Measurements from ENCODE around the gene FZD2. TPM values are rescaled to one million over a fixed set of nuclear protein-coding genes. Genes with fewer than 3 reads are reported as not detected.
A peak's percentile ranks its signal among the peaks of the same experiment; 100 is the strongest.
"Not testable (repeated sequence)": the region's sequence is repeated elsewhere in the genome, so short reads cannot be mapped to it uniquely, and the experiment has no call there.

Gene FZD2
- 10 to 100 TPM in 1 of 2 donors, 1 to 10 TPM in 1; 7.4 to 22.1 TPM for total RNA-seq
- 1 to 10 TPM; 3.9 to 9.8 TPM for polyA plus RNA-seq
- long read RNA-seq, donor 1, transcript FZD2-201 (1 exons, 2,112 nt) = major isoform, 7 of 7 reads
- long read RNA-seq, donor 1, partial matches to known transcripts = 0 of 7 reads
- long read RNA-seq, donor 1, other reads (novel, unspliced or antisense) = 0 of 7 reads
- long read RNA-seq, donor 2, transcript FZD2-201 (1 exons, 2,112 nt) = major isoform, 26 of 26 reads
- long read RNA-seq, donor 2, partial matches to known transcripts = 0 of 26 reads
- long read RNA-seq, donor 2, other reads (novel, unspliced or antisense) = 0 of 26 reads

- Histone ChIP-seq H3K36me3 (ENCODE audit: control insufficient read depth in 1 of 2, insufficient read depth in 2 of 2, low read length in 1 of 2) (no peaks in the 10 kb centered on the region), H3K27me3 (ENCODE audit: control insufficient read depth in 1 of 2, insufficient read depth in 2 of 2, low read length in 1 of 2) (no peaks in the 10 kb centered on the region), H3K4me1 (ENCODE audit: control insufficient read depth in 1 of 2, insufficient read depth in 2 of 2, low read length in 2 of 2) (no peaks in the 10 kb centered on the region), H3K9me3 (ENCODE audit: control insufficient read depth, low read length) (no peaks in the 10 kb centered on the region), H3K27ac (ENCODE audit: low read depth in 1 of 2, low read length in 2 of 2) (peak within 1 kb of the TSS; percentile 65 to 74), H3K4me3 (ENCODE audit: low read length in 2 of 2) (peak within 1 kb of the TSS; percentile 67 to 76)
- DNase-seq = peak; percentile 91 to 94
- 0 to 1% methylated on average over 36 to 49 of the region's 49 CpGs for WGBS, 2 donors
- peak; percentile 92 for ATAC-seq (ENCODE audit: low FRiP score)
- intact Hi-C loops (cut with DNase I) = loop anchor here in 1 of 2 donors (5.0 kb wide), 1 partner anchor 40 kb away; no protein-coding TSS in a partner anchor
These were observed at the start of gene FZD2 for GRCh38 chr17:44556832-44557606. Gene FZD2 (plus strand): TSS chr17:44557484. CDS start chr17:44557689, 205 bp downstream.

DNA sequence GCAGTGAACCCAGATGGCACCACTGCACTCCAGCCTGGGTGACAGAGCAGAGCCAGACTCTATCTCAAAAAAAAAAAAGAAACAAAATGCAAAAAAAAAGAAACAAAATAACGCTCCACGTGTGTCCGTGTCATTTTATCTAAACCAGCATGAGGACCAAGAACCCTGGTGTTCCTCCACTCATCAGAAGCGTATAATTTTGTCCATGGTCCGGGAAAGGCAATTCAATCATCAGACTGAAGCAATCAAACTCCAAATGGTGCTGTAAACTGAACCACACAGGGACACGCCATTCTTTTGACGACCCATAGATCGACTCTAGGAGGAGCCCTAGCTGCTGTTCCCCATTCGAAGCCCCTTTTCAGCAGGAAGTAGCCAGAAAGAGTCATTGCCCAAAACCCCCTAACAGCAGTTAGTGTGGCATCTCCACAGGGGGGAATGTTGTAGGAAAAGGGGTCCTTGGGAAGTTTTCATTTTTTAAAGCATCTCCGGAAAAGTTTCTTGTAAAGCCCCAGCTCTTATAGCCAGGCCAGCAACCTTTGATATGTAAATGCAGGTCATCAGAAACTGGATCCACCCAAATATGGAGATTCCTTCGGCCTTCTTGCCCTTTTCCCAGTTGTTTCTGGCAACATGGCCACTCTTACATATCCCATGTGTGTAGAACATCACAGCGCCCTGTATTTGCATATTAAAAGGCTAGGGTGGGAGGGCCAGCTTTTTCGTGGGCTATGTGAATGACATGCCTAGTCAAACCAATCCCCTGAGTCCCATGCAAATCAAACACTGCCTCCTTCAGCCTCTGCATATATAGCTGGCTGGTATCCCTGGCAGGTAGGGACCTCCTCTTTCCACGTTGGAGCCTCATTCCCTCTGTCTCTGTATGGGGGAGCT lies 45.8 kb upstream of the FZD2 start:
- DNase-seq; H3K27me3 ChIP-seq (ENCODE audit: control insufficient read depth in 1 of 2, insufficient read depth in 2 of 2, low read length in 1 of 2); ATAC-seq (ENCODE audit: low FRiP score); H3K9me3 ChIP-seq (ENCODE audit: control insufficient read depth, low read length); H3K36me3 ChIP-seq (ENCODE audit: control insufficient read depth in 1 of 2, insufficient read depth in 2 of 2, low read length in 1 of 2); H3K4me1 ChIP-seq (ENCODE audit: control insufficient read depth in 1 of 2, insufficient read depth in 2 of 2, low read length in 2 of 2); intact Hi-C loops (cut with DNase I); H3K4me3 ChIP-seq (ENCODE audit: low read length in 2 of 2); H3K27ac ChIP-seq (ENCODE audit: low read depth in 1 of 2, low read length in 2 of 2): not testable (repeated sequence)
- WGBS, 2 donors = 38 to 39% methylated on average over 14 of the region's 14 CpGs

GRCh38 chr17:44518032-44518431 lies 39.3 kb upstream of the FZD2 start:
- no peak overlapping the region for H3K4me3 ChIP-seq (ENCODE audit: low read length in 2 of 2)
- ATAC-seq (ENCODE audit: low FRiP score) (no peak), DNase-seq (no peak)
- no peaks in the 10 kb centered on the region for H3K4me1 ChIP-seq (ENCODE audit: control insufficient read depth in 1 of 2, insufficient read depth in 2 of 2, low read length in 2 of 2)
- no peaks in the 10 kb centered on the region for H3K27me3 ChIP-seq (ENCODE audit: control insufficient read depth in 1 of 2, insufficient read depth in 2 of 2, low read length in 1 of 2)
- H3K9me3 ChIP-seq (ENCODE audit: control insufficient read depth, low read length) = no peaks in the 10 kb centered on the region
- H3K36me3 ChIP-seq (ENCODE audit: control insufficient read depth in 1 of 2, insufficient read depth in 2 of 2, low read length in 1 of 2) = no peaks in the 10 kb centered on the region
- WGBS, 2 donors = 27 to 36% methylated on average over 3 of the region's 3 CpGs
- no peak overlapping the region for H3K27ac ChIP-seq (ENCODE audit: low read depth in 1 of 2, low read length in 2 of 2)
- intact Hi-C loops (cut with DNase I) = no loop called here

DNA sequence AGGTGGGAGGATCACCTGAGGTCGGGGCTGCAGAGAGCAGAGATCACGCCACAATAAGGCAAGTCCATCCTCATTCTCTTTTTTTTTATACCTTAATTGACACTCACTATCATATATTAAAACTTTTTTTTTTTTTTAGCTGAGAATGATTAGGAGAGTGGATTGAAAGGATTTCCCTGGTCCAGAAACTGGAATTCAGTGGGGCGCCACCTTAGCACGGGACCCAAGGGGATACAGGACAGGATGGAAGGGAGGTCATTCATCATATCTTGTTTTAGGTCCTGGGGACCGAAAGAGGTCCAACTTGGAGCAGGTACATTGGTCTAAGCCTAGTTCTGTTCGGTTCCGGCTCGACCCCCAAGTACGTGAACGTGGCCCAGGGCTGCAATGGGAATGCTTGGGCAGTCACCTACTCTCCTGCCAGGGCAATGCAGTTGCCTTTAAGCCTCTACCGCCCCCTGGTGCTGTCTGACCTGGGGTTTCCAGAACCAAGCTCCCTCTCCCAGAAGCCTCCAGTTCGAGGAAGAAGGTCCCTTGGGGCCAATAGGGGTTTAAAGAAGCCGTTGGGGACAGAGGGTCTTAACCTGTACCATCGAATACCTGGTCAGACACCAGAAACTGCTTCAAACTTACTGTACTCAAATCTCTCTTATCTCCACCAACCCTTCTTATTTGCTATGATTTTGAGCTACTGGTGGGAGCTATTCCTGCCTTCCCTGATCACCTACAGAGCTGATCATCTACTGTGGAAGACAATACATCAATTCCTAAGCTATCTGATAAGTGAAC lies 34.2 kb upstream of the FZD2 start:
- H3K9me3 ChIP-seq (ENCODE audit: control insufficient read depth, low read length) = no peaks in the 10 kb centered on the region
- H3K4me1 ChIP-seq (ENCODE audit: control insufficient read depth in 1 of 2, insufficient read depth in 2 of 2, low read length in 2 of 2) = no peaks in the 10 kb centered on the region
- no peaks in the 10 kb centered on the region for H3K27me3 ChIP-seq (ENCODE audit: control insufficient read depth in 1 of 2, insufficient read depth in 2 of 2, low read length in 1 of 2)
- no peaks in the 10 kb centered on the region for H3K36me3 ChIP-seq (ENCODE audit: control insufficient read depth in 1 of 2, insufficient read depth in 2 of 2, low read length in 1 of 2)
- peak; percentile 63 for ATAC-seq (ENCODE audit: low FRiP score)
- no peak overlapping the region for H3K27ac ChIP-seq (ENCODE audit: low read depth in 1 of 2, low read length in 2 of 2)
- peak; percentile 86 to 88 for DNase-seq
- H3K4me3 ChIP-seq (ENCODE audit: low read length in 2 of 2) = no peak overlapping the region
- 50 to 53% methylated on average over 14 of the region's 14 CpGs for WGBS, 2 donors
- intact Hi-C loops (cut with DNase I) = loop anchor here in 1 of 2 donors (2.0 kb wide), 1 partner anchor 122 kb away; no protein-coding TSS in a partner anchor

DNA sequence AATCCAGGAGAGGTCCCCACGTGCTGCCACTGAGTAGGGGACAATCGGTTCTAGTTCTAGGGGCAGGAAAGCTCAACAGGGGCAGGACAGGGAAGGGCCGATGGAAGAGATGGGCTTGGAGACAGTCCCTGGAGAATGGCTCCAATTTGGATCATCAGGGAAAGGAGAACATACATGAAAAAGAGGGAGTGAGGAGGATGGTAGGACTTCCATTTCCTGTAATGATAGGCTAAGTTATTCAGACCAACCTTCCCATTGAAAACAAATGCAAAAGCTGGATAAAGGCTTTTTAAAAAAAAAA lies 33.7 kb upstream of the FZD2 start:
- intact Hi-C loops (cut with DNase I) = loop anchor here in 1 of 2 donors (2.0 kb wide), 1 partner anchor 123 kb away; no protein-coding TSS in a partner anchor
- H3K27ac ChIP-seq (ENCODE audit: low read depth in 1 of 2, low read length in 2 of 2) = no peak overlapping the region
- 68 to 69% methylated on average over 3 of the region's 3 CpGs for WGBS, 2 donors

DNA sequence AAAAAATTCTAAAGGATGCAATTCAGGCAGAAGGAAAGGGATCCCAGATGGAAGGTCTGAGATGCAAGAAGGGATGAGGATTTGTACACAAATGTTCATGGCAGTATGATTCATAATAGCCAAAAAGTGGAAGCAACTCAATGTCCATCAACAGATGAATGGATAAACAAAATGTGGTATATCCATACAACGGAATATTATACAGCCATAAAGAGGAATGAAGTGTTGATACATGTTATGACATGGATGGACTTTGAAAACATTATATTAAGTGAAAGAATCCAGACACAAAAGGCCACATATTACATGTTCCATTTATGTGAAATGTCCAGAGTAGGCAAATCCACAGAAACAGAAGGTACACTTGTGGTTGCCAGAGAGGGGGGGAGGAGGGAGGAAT lies 30.2 kb upstream of the FZD2 start:
- H3K27me3 ChIP-seq (ENCODE audit: control insufficient read depth in 1 of 2, insufficient read depth in 2 of 2, low read length in 1 of 2) = no peaks in the 10 kb centered on the region
- ATAC-seq (ENCODE audit: low FRiP score) (no peak), DNase-seq (no peak)
- H3K36me3 ChIP-seq (ENCODE audit: control insufficient read depth in 1 of 2, insufficient read depth in 2 of 2, low read length in 1 of 2) = no peaks in the 10 kb centered on the region
- no peak overlapping the region for H3K27ac ChIP-seq (ENCODE audit: low read depth in 1 of 2, low read length in 2 of 2)
- intact Hi-C loops (cut with DNase I) = no loop called here
- H3K9me3 ChIP-seq (ENCODE audit: control insufficient read depth, low read length) = no peaks in the 10 kb centered on the region
- H3K4me1 ChIP-seq (ENCODE audit: control insufficient read depth in 1 of 2, insufficient read depth in 2 of 2, low read length in 2 of 2) = no peaks in the 10 kb centered on the region
- WGBS, 2 donors = 93% methylated on average over 1 of the region's 1 CpG
- H3K4me3 ChIP-seq (ENCODE audit: low read length in 2 of 2) = no peak overlapping the region

More for the DNA sequence above, 33.7 kb upstream of the FZD2 start:
- Histone ChIP-seq H3K27me3 (ENCODE audit: control insufficient read depth in 1 of 2, insufficient read depth in 2 of 2, low read length in 1 of 2) (no peaks in the 10 kb centered on the region), H3K4me1 (ENCODE audit: control insufficient read depth in 1 of 2, insufficient read depth in 2 of 2, low read length in 2 of 2) (no peaks in the 10 kb centered on the region), H3K9me3 (ENCODE audit: control insufficient read depth, low read length) (no peaks in the 10 kb centered on the region), H3K4me3 (ENCODE audit: low read length in 2 of 2) (no peak overlapping the region), H3K36me3 (ENCODE audit: control insufficient read depth in 1 of 2, insufficient read depth in 2 of 2, low read length in 1 of 2) (no peaks in the 10 kb centered on the region)
- ATAC-seq (ENCODE audit: low FRiP score) (no peak), DNase-seq (peak in 1 of 2 donors; percentile 30)

GRCh38 chr17:44527954-44528353 lies 29.3 kb upstream of the FZD2 start:
- WGBS, 2 donors = 95% methylated on average over 28 of the region's 28 CpGs
- Histone ChIP-seq H3K9me3 (ENCODE audit: control insufficient read depth, low read length) (no peaks in the 10 kb centered on the region), H3K4me1 (ENCODE audit: control insufficient read depth in 1 of 2, insufficient read depth in 2 of 2, low read length in 2 of 2) (no peaks in the 10 kb centered on the region), H3K27me3 (ENCODE audit: control insufficient read depth in 1 of 2, insufficient read depth in 2 of 2, low read length in 1 of 2) (no peaks in the 10 kb centered on the region), H3K4me3 (ENCODE audit: low read length in 2 of 2) (no peak overlapping the region), H3K36me3 (ENCODE audit: control insufficient read depth in 1 of 2, insufficient read depth in 2 of 2, low read length in 1 of 2) (no peaks in the 10 kb centered on the region), H3K27ac (ENCODE audit: low read depth in 1 of 2, low read length in 2 of 2) (no peak overlapping the region)
- DNase-seq (no peak), ATAC-seq (ENCODE audit: low FRiP score) (no peak)
- intact Hi-C loops (cut with DNase I) = no loop called here

GRCh38 chr17:44529864-44530263 lies 27.4 kb upstream of the FZD2 start:
- Histone ChIP-seq H3K27me3 (ENCODE audit: control insufficient read depth in 1 of 2, insufficient read depth in 2 of 2, low read length in 1 of 2) (no peaks in the 10 kb centered on the region), H3K4me1 (ENCODE audit: control insufficient read depth in 1 of 2, insufficient read depth in 2 of 2, low read length in 2 of 2) (no peaks in the 10 kb centered on the region), H3K4me3 (ENCODE audit: low read length in 2 of 2) (no peak overlapping the region), H3K36me3 (ENCODE audit: control insufficient read depth in 1 of 2, insufficient read depth in 2 of 2, low read length in 1 of 2) (no peaks in the 10 kb centered on the region), H3K27ac (ENCODE audit: low read depth in 1 of 2, low read length in 2 of 2) (no peak overlapping the region), H3K9me3 (ENCODE audit: control insufficient read depth, low read length) (no peaks in the 10 kb centered on the region)
- WGBS, 2 donors = 84 to 90% methylated on average over 3 of the region's 3 CpGs
- intact Hi-C loops (cut with DNase I) = no loop called here
- ATAC-seq (ENCODE audit: low FRiP score) (no peak), DNase-seq (no peak)

All from aorta (tissue), 5 donors.